ENCODE data around the gene TMCC1. TPM values are rescaled to one million over a fixed set of nuclear protein-coding genes. Genes with fewer than 3 reads are reported as not detected.

TMCC1 gene
- total and polyA plus RNA-seq, 2 donors (not counting 3 experiments of a cell fraction or from before 2014, with no cell fraction given), result 17.4 to 38.4 TPM

DNA sequence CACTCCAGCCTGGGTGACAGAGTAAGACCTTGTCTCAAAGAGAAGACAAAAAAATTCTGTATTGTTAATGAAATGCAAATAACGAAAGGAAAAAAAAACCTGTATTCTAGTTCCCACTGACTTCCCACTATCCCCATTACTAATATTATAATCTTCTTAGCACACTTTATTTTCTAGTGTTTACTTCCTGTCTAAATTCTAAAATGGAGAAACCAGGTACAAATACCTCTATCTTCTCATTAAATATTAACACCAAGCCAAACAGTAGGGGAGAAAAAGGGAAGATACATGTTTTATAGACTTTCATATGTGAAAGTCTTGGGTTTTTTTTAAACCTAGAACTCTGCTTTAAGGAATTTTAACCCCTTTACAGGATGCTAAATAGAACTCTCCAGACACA lies 231.7 kb downstream of the TMCC1 start:
- Histone ChIP-seq H3K4me1 (ENCODE audit: control insufficient read depth, extremely low read depth, insufficient read depth, low read length) (peaks cover 22% of the 10 kb centered on the region), H3K36me3 (ENCODE audit: control insufficient read depth in 2 of 2, extremely low read depth in 1 of 2, insufficient read depth in 2 of 2, low read length in 2 of 2) (no peaks in the 10 kb centered on the region), H2AFZ (ENCODE audit: low read depth, low read length) (no peak overlapping the region), H3K4me3 (replicated peaks in 1 of 3; ENCODE audit: insufficient read depth in 1 of 3, low read depth in 1 of 3, low read length in 3 of 3) (no peak overlapping the region), H4K20me1 (replicated peaks; ENCODE audit: control insufficient read depth, extremely low read depth, insufficient read depth, low read length) (no peaks in the 10 kb centered on the region), H3K27ac (ENCODE audit: insufficient read depth, low read depth, low read length) (no peak overlapping the region), H3K9me1 (replicated peaks; ENCODE audit: control insufficient read depth, extremely low read depth, insufficient read depth, low read length) (no peaks in the 10 kb centered on the region), H3K9me3 (replicated peaks; ENCODE audit: control insufficient read depth, insufficient read depth, low read length) (no peaks in the 10 kb centered on the region), H3K79me2 (ENCODE audit: control insufficient read depth, insufficient read depth, low read length) (peaks cover 2% of the 10 kb centered on the region), H3K27me3 (ENCODE audit: control insufficient read depth in 2 of 2, insufficient read depth in 2 of 2, low read length in 2 of 2) (no peaks in the 10 kb centered on the region), H3K9ac (replicated peaks; ENCODE audit: extremely low read depth, insufficient read depth, low read length) (no peak overlapping the region), H3K4me2 (ENCODE audit: insufficient read depth, low read length) (no peak overlapping the region)
- no peak for TF ChIP-seq POLR2AphosphoS5 (IDR thresholded peaks at IDR 0.05; ENCODE audit: insufficient read depth, low read depth, low read length)
- TF ChIP-seq, protein P1, sequence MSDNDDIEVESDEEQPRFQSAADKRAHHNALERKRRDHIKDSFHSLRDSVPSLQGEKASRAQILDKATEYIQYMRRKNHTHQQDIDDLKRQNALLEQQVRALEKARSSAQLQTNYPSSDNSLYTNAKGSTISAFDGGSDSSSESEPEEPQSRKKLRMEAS (IDR thresholded peaks at IDR 0.05; ENCODE audit: insufficient read depth, insufficient read length), result no peak
- TF ChIP-seq EZH2 (IDR thresholded peaks at IDR 0.05; ENCODE audit: borderline replicate concordance, low read depth, low read length, severe bottlenecking), result no peak
- no peak for TF ChIP-seq FOS (IDR thresholded peaks at IDR 0.05; ENCODE audit: borderline replicate concordance, insufficient read depth, low read length)
- no peak for TF ChIP-seq GATA2 (IDR thresholded peaks at IDR 0.05; ENCODE audit: insufficient read depth, insufficient read length, low read depth, low read length)
- TF ChIP-seq MYC (IDR thresholded peaks at IDR 0.05; ENCODE audit: low read depth, low read length), result no peak
- TF ChIP-seq POLR2A (IDR thresholded peaks at IDR 0.05; ENCODE audit: low read depth, low read length), result no peak
- TF ChIP-seq, protein P2, sequence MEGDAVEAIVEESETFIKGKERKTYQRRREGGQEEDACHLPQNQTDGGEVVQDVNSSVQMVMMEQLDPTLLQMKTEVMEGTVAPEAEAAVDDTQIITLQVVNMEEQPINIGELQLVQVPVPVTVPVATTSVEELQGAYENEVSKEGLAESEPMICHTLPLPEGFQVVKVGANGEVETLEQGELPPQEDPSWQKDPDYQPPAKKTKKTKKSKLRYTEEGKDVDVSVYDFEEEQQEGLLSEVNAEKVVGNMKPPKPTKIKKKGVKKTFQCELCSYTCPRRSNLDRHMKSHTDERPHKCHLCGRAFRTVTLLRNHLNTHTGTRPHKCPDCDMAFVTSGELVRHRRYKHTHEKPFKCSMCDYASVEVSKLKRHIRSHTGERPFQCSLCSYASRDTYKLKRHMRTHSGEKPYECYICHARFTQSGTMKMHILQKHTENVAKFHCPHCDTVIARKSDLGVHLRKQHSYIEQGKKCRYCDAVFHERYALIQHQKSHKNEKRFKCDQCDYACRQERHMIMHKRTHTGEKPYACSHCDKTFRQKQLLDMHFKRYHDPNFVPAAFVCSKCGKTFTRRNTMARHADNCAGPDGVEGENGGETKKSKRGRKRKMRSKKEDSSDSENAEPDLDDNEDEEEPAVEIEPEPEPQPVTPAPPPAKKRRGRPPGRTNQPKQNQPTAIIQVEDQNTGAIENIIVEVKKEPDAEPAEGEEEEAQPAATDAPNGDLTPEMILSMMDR (IDR thresholded peaks at IDR 0.05; ENCODE audit: extremely low read depth in 1 of 2, insufficient read depth in 1 of 2, low read depth in 1 of 2, low read length in 2 of 2), result no peak
- TF ChIP-seq JUN (IDR thresholded peaks at IDR 0.05; ENCODE audit: borderline replicate concordance, insufficient read depth, insufficient read length, low read depth), result no peak
- BruUV-seq (replicated peaks), result no TSS peak
- ChIA-PET POLR2A (no interaction called here), CTCF (no interaction called here)
- intact Hi-C loops (cut with micrococcal nuclease) (no loop called here), dilution Hi-C loops (cut with MboI; ENCODE audit: extremely low pct_ligation_motif_present, low sequenced_read_pairs) (loop anchor here (25.0 kb wide), 1 partner anchor 176 kb away; no protein-coding TSS in a partner anchor)
- DNase-seq (ENCODE audit: low read depth, low spot score) (no peak), FAIRE-seq (no peak)
